ENCODE data around the gene HNRNPA0.
A peak's percentile ranks its signal among the peaks of the same experiment; 100 is the strongest.

HNRNPA0 gene

DNA sequence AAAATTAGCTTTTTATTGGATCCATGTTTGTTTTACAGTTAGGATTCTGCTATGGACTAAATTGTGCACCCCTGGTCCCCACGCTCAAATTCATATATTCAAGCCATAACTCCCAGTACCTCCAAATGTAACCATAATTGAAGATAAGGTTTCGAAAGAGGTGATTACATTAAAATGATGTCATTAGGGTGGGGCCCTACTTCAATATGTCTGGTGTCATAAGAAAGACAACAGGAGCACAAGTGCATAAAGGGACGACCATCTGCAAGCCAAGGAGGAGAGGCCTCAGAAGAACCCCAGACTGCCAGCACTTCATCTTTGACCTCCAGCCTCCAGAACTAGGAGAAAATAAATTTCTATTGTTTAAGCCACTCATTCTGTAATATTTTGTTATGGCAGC is 7.4 kb upstream of the HNRNPA0 start:
- H3K4me3 Mint-ChIP-seq = no peak overlapping the region
- H3K9me3 Mint-ChIP-seq = peaks cover 5% of the 10 kb centered on the region
- no peaks in the 10 kb centered on the region for H3K4me1 Mint-ChIP-seq (ENCODE audit: low read depth)
- no peak overlapping the region for H3K27ac Mint-ChIP-seq
- intact Hi-C loops (cut with micrococcal nuclease) = no loop called here
- H3K27me3 Mint-ChIP-seq = peaks cover 2% of the 10 kb centered on the region
- no peaks in the 10 kb centered on the region for H3K36me3 Mint-ChIP-seq (ENCODE audit: low read depth)

DNA sequence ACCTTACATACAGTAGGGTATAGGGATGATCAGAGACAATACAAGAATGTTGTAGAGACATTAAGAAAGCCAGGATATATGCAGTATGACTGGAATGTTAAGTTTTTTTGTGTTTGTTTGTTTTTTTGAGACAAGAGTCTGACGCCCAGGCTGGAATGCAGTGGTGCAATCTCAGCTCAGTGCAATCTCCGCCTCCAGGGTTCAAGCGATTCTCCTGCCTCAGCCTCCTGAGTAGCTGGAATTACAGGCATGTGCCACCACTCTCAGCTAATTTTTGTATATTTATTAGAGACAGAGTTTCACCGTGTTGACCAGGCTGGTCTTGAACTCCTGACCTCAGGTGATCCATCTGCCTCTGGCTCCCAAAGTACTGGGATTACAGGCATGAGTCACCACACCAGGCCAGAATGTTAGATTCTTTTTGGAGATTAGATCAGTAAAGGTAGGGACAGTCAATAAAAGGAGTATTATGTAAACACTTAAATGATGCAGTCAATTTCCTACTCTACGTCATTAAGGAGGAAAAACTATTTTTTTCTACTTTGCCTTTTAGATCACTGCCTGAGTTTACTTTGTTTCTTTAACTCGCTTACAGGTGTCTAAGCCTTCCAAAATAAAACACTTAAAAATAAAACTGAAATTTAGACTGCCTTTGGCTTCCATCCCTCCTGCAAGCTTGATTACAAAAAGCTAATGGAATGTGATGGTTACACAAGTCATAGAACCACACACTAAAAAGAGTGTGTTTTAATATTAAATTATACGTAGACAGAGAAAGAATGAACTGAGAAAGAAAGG is 6.8 kb upstream of the HNRNPA0 start:
- Mint-ChIP-seq H3K4me1 (ENCODE audit: low read depth) (no peaks in the 10 kb centered on the region), H3K36me3 (ENCODE audit: low read depth) (no peaks in the 10 kb centered on the region), H3K4me3 (no peak overlapping the region), H3K27ac (no peak overlapping the region), H3K27me3 (no peaks in the 10 kb centered on the region), H3K9me3 (no peaks in the 10 kb centered on the region)
- intact Hi-C loops (cut with micrococcal nuclease) = no loop called here

DNA sequence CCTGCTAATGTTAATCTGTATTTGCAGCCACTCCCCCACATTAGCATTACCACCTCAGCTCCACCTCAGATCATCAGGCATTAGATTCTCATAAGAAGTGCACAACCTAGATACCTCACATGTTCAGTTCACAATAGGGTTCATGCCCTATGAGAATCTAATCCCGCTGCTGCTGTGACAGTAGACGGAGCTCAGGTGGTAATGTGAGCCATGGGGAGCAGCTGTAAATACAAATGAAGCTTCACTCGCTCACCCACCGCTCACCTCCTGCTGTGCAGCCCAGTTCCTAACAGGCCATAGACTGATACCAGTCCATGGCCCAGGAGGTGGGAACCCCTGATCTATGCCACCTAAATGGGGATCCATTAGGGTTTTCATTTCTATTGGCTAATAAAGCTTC is 6.1 kb upstream of the HNRNPA0 start:
- Mint-ChIP-seq H3K4me3 (no peak overlapping the region), H3K4me1 (ENCODE audit: low read depth) (peaks cover 1% of the 10 kb centered on the region), H3K9me3 (no peaks in the 10 kb centered on the region), H3K27ac (no peak overlapping the region), H3K27me3 (no peaks in the 10 kb centered on the region), H3K36me3 (ENCODE audit: low read depth) (no peaks in the 10 kb centered on the region)
- intact Hi-C loops (cut with micrococcal nuclease) = no loop called here

DNA sequence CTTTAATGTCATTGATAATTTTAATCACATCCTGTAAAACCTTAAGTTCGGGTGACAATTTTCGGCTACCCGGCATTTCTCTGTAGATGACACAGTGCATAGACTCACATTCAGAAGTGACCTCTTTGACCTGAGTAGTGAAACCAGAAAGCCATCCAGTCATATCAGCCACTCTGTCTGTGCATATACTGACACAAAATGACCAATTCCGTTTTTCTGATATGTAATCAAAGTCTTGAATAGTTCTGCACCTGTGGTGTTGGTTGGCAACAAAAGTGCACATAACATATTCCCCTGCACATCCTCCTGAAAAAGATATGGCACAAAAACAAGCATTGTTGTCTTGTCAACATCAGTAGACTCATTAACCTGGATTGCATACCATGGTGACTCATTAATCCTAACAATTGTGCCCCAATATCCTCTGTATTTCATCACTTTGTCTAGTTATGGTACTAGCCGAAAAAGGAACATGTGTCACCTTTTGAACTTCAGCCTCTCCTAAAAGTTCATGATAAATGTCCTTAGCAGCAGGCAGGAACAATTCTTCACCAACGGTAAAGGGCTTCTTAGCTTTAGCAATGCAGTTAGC is 4.6 kb upstream of the HNRNPA0 start:
- no peak overlapping the region for H3K27ac Mint-ChIP-seq
- no peak overlapping the region for H3K4me3 Mint-ChIP-seq

DNA sequence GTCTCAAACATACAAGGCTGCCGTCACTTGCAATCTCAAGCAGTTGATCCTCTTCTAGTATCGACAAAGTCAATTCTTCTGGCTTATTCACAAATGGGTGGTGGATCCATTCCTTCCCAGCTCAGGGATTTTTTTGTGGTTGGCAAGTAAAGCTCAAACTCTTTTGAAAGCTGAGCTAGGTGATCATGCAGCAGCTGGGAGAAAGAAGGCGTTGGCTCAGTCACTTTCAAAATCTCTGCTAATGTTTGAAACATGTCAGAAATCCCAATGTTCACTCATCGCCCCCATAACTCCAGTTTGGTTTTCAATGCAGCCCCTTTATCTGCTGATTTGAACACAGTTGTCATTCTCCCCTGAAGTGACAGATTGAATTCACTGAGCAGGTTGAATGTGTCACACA is 4.0 kb upstream of the HNRNPA0 start:
- H3K9me3 Mint-ChIP-seq = no peaks in the 10 kb centered on the region
- intact Hi-C loops (cut with micrococcal nuclease) = no loop called here
- H3K36me3 Mint-ChIP-seq (ENCODE audit: low read depth) = peaks cover 17% of the 10 kb centered on the region
- peaks cover 7% of the 10 kb centered on the region for H3K4me1 Mint-ChIP-seq (ENCODE audit: low read depth)
- no peaks in the 10 kb centered on the region for H3K27me3 Mint-ChIP-seq
- no peak overlapping the region for H3K27ac Mint-ChIP-seq
- no peak overlapping the region for H3K4me3 Mint-ChIP-seq

More for the DNA sequence above, 4.6 kb upstream of the HNRNPA0 start:
- Mint-ChIP-seq H3K27me3 (no peaks in the 10 kb centered on the region), H3K4me1 (ENCODE audit: low read depth) (peaks cover 7% of the 10 kb centered on the region), H3K36me3 (ENCODE audit: low read depth) (peaks cover 10% of the 10 kb centered on the region), H3K9me3 (no peaks in the 10 kb centered on the region)
- intact Hi-C loops (cut with micrococcal nuclease) = no loop called here

DNA sequence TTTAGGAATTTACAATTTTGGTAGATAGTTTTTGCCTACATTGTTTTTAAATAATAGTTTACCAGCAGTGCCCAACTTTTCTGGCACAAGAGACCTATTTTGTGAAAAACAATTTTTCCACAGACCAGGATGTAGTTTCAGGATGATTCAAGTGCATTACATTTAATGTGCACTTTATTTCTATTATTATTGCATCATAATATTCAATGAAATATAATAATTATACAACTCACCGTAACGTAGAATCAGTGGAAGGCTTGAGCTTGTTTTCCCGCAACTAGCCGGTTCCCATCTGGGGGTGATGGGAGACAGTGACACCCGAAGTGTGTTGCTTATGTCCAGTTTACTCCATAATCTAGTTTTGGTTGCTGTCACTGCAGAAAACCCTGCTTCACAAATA is 3.5 kb upstream of the HNRNPA0 start:
- intact Hi-C loops (cut with micrococcal nuclease) = no loop called here
- Mint-ChIP-seq H3K4me1 (ENCODE audit: low read depth) (peaks cover 7% of the 10 kb centered on the region), H3K36me3 (ENCODE audit: low read depth) (peaks cover 22% of the 10 kb centered on the region), H3K4me3 (no peak overlapping the region), H3K27me3 (no peaks in the 10 kb centered on the region), H3K9me3 (no peaks in the 10 kb centered on the region), H3K27ac (no peak overlapping the region)

DNA sequence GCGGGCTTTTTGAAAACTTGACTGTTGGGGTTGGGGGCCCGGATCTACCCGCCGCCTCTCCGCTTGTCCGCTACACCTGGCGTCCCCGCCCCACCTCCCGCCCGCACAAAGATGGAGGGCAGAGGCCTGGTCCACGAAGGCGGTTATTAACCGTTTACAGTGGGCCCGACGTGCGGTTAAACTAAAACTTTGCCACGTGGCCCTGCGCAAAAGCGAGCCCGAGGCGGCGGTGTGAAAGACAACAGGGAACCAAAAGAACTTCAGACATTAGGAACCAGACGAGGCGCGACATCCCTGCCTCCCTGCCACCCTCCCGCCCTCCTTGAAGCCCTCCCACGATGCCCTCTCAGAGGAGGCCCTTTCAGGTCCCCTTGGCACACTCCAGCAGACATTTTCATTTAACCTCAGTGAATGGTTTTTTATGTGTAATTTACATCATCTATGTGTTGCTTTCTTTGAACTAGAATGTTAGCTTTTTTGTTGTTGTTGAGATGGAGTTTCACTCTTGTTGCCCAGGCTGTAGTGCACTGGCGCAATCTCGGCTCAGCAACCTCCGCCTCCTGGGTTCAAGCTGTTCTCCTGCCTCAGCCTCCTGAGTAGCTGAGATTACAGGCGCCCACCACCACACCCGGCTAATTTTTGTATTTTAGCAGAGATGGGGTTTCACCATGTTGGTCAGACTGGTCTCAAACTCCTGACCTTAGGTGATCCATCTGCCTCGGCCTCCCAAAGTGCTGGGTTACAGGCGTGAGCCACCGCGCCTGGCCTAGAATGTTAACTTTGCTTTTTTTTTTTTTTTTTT is 999 bp upstream of the HNRNPA0 start:
- no peaks in the 10 kb centered on the region for H3K9me3 Mint-ChIP-seq
- H3K4me1 Mint-ChIP-seq (ENCODE audit: low read depth) = peaks cover 15% of the 10 kb centered on the region
- H3K27ac Mint-ChIP-seq = peak overlapping the region; percentile 100
- H3K27me3 Mint-ChIP-seq = no peaks in the 10 kb centered on the region
- intact Hi-C loops (cut with micrococcal nuclease) = loop anchor here (2.0 kb wide), 1 partner anchor 278 kb away; the partner anchor contains the start of gene FAM13B
- H3K36me3 Mint-ChIP-seq (ENCODE audit: low read depth) = peaks cover 42% of the 10 kb centered on the region
- peak overlapping the region; percentile 99 for H3K4me3 Mint-ChIP-seq

DNA sequence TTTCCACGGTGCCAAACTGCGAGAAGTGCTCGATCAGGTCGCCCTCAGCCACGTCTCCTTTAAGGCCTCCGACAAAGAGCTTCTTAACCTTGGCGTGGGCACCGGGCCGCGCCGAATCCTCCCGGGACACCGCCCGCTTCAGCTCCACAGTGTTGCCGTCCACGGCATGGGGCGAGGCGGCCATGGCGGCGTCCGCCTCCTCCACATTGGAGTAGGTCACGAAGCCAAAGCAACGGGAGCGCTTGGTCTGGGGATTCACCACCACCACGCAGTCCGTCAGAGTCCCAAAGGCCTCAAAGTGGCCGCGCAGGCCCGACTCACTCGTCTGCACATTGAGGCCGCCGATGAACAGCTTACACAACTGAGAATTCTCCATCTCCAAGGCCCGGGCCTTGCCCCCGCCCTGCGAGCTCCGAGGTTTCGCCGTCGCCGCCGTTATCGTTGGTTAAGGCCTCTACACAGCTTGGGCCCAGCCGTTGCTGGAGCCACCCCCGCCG is 424 bp downstream of the HNRNPA0 start:
- H3K27me3 Mint-ChIP-seq = no peaks in the 10 kb centered on the region
- H3K4me3 Mint-ChIP-seq = peak overlapping the region; percentile 99
- intact Hi-C loops (cut with micrococcal nuclease) = loop anchor here (2.0 kb wide), 1 partner anchor 279 kb away; the partner anchor contains the start of gene FAM13B
- peaks cover 42% of the 10 kb centered on the region for H3K36me3 Mint-ChIP-seq (ENCODE audit: low read depth)
- H3K4me1 Mint-ChIP-seq (ENCODE audit: low read depth) = peaks cover 15% of the 10 kb centered on the region
- H3K9me3 Mint-ChIP-seq = no peaks in the 10 kb centered on the region
- peak overlapping the region; percentile 100 for H3K27ac Mint-ChIP-seq

DNA sequence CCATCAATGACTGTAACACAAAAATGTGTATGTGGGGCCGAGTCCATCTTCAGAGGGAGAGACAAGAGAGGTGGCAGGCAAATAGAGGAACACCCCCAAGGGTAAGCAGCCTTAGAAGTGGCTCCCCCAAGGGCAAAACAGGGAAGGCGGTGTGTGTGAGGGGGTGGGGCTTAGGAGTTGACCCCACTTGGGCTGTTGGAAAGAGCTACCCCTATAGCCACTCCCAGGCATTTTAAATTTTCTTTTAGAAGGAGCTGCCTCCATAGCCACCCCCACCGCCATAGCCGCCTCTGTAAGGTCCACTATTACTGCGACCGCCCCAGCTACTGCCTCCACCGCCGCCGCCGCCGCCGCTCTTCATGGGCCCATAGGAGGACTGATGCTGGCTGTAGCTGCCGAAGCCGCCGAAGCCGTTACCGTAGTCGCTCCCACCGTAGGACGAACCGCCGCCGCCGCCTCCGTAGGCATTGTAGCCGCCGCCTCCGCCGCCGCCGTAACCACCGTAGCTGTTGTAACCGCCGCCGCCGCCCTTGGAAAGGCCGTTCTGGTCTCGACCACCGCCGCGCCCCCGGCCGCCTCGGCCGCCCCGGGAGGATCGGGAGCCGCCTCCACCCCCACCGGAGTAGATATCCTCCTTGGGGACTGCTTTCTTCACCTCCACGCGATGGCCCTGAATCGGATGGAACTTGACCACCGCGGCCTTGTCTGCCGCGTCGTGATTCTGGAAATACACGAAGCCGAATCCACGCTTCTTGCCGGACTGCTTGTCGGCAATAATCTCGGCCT is 1.1 kb downstream of the HNRNPA0 start:
- Mint-ChIP-seq H3K9me3 (no peaks in the 10 kb centered on the region), H3K27ac (peak overlapping the region; percentile 100), H3K36me3 (ENCODE audit: low read depth) (peaks cover 42% of the 10 kb centered on the region), H3K27me3 (no peaks in the 10 kb centered on the region), H3K4me1 (ENCODE audit: low read depth) (peaks cover 15% of the 10 kb centered on the region), H3K4me3 (peak overlapping the region; percentile 99)
- intact Hi-C loops (cut with micrococcal nuclease) = no loop called here

DNA sequence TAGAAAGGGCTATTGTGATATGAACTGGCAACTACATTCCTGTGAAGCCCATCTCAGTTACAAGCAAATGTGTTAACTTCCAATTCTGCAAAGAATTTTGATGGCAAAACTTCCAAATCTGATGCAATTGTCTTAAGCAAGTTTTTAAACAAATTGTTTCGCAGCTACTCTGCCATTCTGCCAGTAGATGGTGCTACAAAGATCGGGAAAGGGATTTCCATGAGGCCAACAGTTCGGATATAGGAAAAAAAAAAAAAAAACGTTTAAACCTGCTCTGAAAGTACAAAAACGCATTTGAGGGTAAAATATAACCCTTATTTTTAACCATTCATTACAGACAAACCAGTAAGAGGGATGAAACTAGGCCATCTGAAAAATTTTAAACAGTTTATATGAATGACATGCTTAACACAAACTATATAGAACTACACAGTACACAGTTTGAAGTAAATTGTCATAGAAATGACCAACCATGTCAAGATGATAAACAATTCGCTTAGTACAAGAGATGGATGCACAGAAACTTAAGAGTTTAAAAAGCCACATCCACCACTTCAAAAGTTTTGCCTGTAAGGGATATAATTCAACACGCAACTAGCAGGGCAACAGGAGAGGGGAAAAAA is 2.2 kb downstream of the HNRNPA0 start:
- intact Hi-C loops (cut with micrococcal nuclease) = no loop called here
- Mint-ChIP-seq H3K4me3 (peak overlapping the region; percentile 65), H3K4me1 (ENCODE audit: low read depth) (peaks cover 15% of the 10 kb centered on the region), H3K27me3 (no peaks in the 10 kb centered on the region), H3K36me3 (ENCODE audit: low read depth) (peaks cover 42% of the 10 kb centered on the region), H3K9me3 (no peaks in the 10 kb centered on the region), H3K27ac (peak overlapping the region; percentile 100)

DNA sequence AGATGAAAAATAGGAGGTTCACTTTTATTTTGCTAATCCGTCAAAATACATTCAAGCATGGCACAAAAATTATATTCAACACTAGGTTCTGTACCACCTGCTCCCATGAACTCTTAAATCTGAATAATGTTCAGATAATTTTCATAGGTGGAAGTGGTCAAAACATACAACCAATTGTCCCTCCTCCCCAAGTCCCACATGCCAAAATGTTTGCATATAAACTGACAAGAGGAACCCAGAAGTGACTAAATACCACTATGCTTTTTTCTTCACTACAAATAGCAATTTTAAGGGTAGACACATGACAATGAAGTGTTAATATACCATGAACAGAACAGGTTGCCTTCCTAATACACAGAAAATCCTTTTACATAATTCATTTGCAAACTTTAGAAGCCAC is 3.7 kb downstream of the HNRNPA0 start:
- Mint-ChIP-seq H3K4me3 (no peak overlapping the region), H3K27me3 (no peaks in the 10 kb centered on the region), H3K36me3 (ENCODE audit: low read depth) (peaks cover 42% of the 10 kb centered on the region), H3K27ac (no peak overlapping the region), H3K9me3 (no peaks in the 10 kb centered on the region), H3K4me1 (ENCODE audit: low read depth) (peaks cover 15% of the 10 kb centered on the region)
- intact Hi-C loops (cut with micrococcal nuclease) = no loop called here

DNA sequence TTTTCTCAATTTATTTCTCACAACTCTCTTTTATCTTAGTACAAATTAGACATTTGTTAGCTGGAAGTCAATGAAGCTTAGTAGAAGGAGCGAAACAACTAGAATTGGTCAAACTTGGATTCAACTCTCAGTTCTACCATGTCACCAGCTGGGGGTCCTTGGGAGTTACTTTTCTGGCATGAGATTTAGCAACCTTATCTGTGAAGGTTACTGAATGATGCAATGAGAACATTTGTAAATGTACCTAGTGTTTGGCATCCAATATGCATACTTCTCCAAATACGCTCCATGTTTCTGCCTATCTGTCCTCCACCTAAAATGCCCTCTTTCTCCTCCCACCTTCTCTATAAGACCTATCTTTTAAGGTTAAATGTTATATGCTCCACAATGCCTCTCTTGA is 6.3 kb downstream of the HNRNPA0 start:
- Mint-ChIP-seq H3K4me3 (no peak overlapping the region), H3K36me3 (ENCODE audit: low read depth) (peaks cover 23% of the 10 kb centered on the region), H3K4me1 (ENCODE audit: low read depth) (peaks cover 8% of the 10 kb centered on the region), H3K27me3 (no peaks in the 10 kb centered on the region), H3K27ac (no peak overlapping the region), H3K9me3 (no peaks in the 10 kb centered on the region)
- intact Hi-C loops (cut with micrococcal nuclease) = no loop called here

DNA sequence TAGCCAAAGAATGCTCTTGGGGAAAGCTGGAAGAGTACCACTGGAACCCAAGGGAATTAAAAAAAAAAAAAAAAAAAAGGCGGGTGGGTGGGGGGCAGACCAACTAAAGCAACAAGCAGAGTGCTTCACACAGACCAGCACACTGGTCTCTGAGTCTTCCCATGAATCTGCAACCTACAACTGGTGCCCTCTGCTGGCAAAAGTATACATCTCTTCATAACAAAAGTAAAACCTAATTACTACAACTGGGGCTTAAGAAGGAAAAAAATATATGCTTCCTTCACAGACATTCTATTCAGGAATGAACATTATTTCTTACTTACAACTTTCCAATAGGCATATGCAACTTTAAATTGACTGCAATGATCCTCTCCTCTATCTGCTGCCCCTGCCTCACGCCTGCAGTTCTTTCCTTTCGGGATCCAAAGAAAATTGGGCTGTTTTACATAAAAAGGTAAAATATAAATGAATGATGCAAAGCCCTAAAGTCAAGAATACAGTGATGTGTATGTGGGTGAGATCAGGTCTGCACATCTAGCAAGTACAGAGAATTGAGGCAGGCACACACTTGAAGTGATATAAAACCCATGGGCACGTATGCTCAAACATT is 11.0 kb downstream of the HNRNPA0 start:
- no peak overlapping the region for H3K4me3 Mint-ChIP-seq
- H3K36me3 Mint-ChIP-seq (ENCODE audit: low read depth) = no peaks in the 10 kb centered on the region
- no peaks in the 10 kb centered on the region for H3K4me1 Mint-ChIP-seq (ENCODE audit: low read depth)
- no peaks in the 10 kb centered on the region for H3K9me3 Mint-ChIP-seq
- no peaks in the 10 kb centered on the region for H3K27me3 Mint-ChIP-seq
- H3K27ac Mint-ChIP-seq = no peak overlapping the region
- intact Hi-C loops (cut with micrococcal nuclease) = loop anchor here (1.0 kb wide), 2 partner anchors 83 to 114 kb away; no protein-coding TSS in a partner anchor

Data from dendritic cell treated with granulocyte-macrophage colony-stimulating factor and Interleukin-4, amounts not matched to agents 40 ng/mL and 50 ng/mL, for 4 days (primary cell).